ENCODE data around the gene DAPK2. TPM values are rescaled to one million over a fixed set of nuclear protein-coding genes. Genes with fewer than 3 reads are reported as not detected.

DAPK2 gene
- total and polyA plus RNA-seq, 3 donors from 2014 or later, result 3.6 to 7.7 (median 5.9) TPM

DNA sequence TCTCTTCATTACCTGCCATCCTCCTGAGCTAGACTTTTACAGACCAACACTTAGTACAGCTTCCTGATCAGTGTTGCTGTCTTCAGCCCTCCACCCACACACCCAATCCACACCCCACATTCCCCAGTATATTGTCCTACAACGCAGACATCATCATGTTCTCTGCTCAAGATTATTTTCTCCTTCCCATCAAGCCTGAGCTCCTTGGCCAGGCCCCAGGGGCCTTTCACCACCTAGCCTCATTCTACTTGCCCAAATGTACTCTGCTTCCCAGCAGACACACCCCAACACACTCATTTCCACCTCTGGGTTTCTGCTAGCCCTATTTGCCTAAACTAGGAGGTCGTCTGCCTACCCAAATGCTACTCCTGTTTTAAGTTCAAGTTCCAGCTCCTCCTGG, 37.0 kb downstream of the DAPK2 start:
- intact Hi-C loops (cut with DNase I; ENCODE audit: low total_unique reads), result no loop called here
- H3K36me3 ChIP-seq (ENCODE audit: low read depth, missing control alignments), result no peaks in the 10 kb centered on the region
- no peak for DNase-seq
- H3K4me1 ChIP-seq, result no peaks in the 10 kb centered on the region
- WGBS, 2 donors, result 78 to 81% methylated on average over 2 of the region's 2 CpGs
- no peaks in the 10 kb centered on the region for H3K27me3 ChIP-seq
- H3K27ac ChIP-seq, result no peak overlapping the region
- no peaks in the 10 kb centered on the region for H3K9me3 ChIP-seq
- H3K4me3 ChIP-seq, result no peak overlapping the region
- TF ChIP-seq CTCF (IDR thresholded peaks at IDR 0.05) (no peak), POLR2A (IDR thresholded peaks at IDR 0.05) (no peak)

DNA sequence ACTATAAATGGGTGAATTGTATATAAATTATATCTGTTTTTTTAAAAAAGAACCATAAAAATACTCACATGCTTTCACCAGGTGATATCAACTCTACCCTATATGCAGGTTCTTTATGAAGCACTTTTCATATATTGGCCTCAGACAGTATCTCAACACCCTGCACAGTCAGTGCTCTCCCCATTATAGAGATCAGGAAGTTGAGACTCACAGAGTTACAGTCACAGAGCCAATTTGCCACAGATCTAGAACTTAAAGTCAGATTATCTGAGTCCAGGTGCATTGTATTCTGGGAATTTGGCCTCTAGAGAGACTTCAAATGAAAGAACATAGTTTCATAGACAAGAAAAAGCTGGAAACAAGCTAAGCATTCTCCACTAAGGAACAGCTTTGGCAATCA, 38.1 kb downstream of the DAPK2 start:
- Histone ChIP-seq H3K36me3 (ENCODE audit: low read depth, missing control alignments) (no peaks in the 10 kb centered on the region), H3K4me3 (no peak overlapping the region), H3K4me1 (no peaks in the 10 kb centered on the region), H3K9me3 (no peaks in the 10 kb centered on the region), H3K27me3 (no peaks in the 10 kb centered on the region), H3K27ac (no peak overlapping the region)
- DNase-seq, result no peak
- TF ChIP-seq POLR2A (IDR thresholded peaks at IDR 0.05) (no peak), CTCF (IDR thresholded peaks at IDR 0.05) (no peak)
- intact Hi-C loops (cut with DNase I; ENCODE audit: low total_unique reads), result no loop called here

- H3K27ac ChIP-seq, result no peak overlapping the region
- intact Hi-C loops (cut with DNase I; ENCODE audit: low total_unique reads), result no loop called here
- no peaks in the 10 kb centered on the region for H3K36me3 ChIP-seq (ENCODE audit: low read depth, missing control alignments)
- DNase-seq, result no peak
- TF ChIP-seq CTCF (IDR thresholded peaks at IDR 0.05) (no peak), POLR2A (IDR thresholded peaks at IDR 0.05) (no peak)
- WGBS, 2 donors, result 87 to 94% methylated on average over 3 of the region's 3 CpGs
- H3K4me3 ChIP-seq, result no peak overlapping the region
- H3K27me3 ChIP-seq, result no peaks in the 10 kb centered on the region
- no peaks in the 10 kb centered on the region for H3K4me1 ChIP-seq
- no peaks in the 10 kb centered on the region for H3K9me3 ChIP-seq
Observed at GRCh38 chr15:64006642-64007041, 39.6 kb downstream of the DAPK2 start.

- TF ChIP-seq POLR2A (IDR thresholded peaks at IDR 0.05), result no peak
- no peak for TF ChIP-seq CTCF (IDR thresholded peaks at IDR 0.05)
- Histone ChIP-seq H3K4me3 (no peak overlapping the region), H3K36me3 (ENCODE audit: low read depth, missing control alignments) (no peaks in the 10 kb centered on the region), H3K9me3 (no peaks in the 10 kb centered on the region), H3K27me3 (no peaks in the 10 kb centered on the region), H3K4me1 (no peaks in the 10 kb centered on the region), H3K27ac (no peak overlapping the region)
- no peak for DNase-seq
- WGBS, 2 donors, result 66 to 83% methylated on average over 3 to 5 of the region's 5 CpGs
- intact Hi-C loops (cut with DNase I; ENCODE audit: low total_unique reads), result no loop called here
Observed at GRCh38 chr15:64004587-64004986, 41.7 kb downstream of the DAPK2 start.

GRCh38 chr15:64004056-64004455, 42.2 kb downstream of the DAPK2 start:
- Histone ChIP-seq H3K27me3 (no peaks in the 10 kb centered on the region), H3K9me3 (no peaks in the 10 kb centered on the region), H3K4me1 (peaks cover 2% of the 10 kb centered on the region), H3K4me3 (no peak overlapping the region), H3K27ac (no peak overlapping the region), H3K36me3 (ENCODE audit: low read depth, missing control alignments) (no peaks in the 10 kb centered on the region)
- intact Hi-C loops (cut with DNase I; ENCODE audit: low total_unique reads), result no loop called here
- TF ChIP-seq POLR2A (IDR thresholded peaks at IDR 0.05), result no peak
- 94 to 96% methylated on average over 2 of the region's 2 CpGs for WGBS, 2 donors
- no peak for DNase-seq
